DMS 273 (cell line): ENCODE measurements around the gene BMPER.

Source experiments
- DNase-seq: peaks from one replicate; lab custom pipeline; 2025; ENCODE audit not compliant: unreplicated experiment; lab: John Stamatoyannopoulos, UW

BMPER gene

DNA sequence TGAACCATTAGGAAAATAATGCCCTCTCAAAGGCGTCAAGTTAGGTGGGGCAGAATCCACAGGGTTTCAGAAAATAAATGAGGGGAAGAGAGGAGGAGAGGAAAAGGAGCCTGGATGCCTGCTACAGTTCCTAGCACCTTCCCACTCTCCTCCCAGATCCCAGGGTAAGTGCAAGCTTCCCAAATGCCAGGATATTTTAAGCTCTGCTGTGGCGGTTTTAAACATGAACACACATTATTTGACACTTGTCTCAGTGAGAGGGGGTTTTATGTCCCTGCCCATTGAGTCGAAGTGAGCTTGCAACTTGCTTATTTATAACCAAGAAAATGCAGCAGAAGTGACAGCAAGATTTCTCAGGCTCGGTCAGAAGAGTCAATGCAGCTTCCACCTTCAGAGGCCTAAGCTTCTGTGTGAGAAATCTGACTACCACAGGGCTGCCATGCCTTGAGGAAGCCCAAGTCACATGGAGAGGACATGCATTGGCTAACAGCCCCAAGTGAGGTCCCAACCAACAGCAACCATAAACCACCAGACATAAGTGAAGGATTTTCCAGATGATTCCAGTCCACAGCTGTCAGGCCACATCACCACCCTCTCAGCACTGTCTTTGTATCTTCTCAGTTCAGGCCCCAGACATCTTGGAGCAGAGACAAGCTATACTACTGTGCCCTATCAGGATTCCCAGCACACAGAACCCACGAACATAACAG, 17.9 kb upstream of the BMPER start:
- DNase-seq: no peak

DNA sequence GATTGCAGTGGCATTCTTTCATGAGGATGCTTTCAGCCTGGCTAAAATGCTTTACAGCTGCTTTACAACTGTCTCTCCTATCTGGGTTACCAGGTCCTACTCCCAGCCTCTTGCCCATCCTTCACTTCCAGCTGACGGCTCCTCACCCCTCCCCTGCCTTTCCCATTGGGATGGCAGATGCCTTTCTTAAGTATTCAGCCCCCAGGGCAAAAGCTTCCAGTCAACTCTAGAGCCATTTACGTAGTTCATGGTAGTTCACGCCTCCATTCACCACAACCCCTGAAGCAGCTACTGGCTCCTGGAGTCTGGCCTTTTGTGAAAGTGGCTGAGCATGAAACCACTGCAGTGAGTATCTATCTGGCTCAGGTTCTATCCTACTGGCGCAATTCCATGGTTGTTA, 17.2 kb upstream of the BMPER start:
- DNase-seq: no peak

DNA sequence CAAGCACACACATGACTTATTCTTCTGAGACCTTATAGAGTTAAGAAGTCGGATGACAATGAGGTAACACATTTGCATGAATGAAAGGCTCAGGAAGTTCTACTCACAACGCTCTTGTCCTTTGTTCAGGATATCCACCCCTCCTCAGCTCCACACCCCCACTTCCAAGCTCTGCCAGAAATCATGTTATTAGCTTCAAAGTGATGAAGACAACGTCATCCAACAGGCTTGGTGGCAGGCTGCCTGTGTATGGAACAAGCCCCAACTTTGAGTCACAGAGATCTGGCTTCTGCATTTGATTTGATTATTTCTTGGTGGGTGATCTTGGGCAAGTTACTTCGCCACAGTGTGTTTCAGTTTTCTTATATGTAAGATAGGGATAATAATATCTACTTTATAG, 12.4 kb upstream of the BMPER start:
- no peak for DNase-seq

DNA sequence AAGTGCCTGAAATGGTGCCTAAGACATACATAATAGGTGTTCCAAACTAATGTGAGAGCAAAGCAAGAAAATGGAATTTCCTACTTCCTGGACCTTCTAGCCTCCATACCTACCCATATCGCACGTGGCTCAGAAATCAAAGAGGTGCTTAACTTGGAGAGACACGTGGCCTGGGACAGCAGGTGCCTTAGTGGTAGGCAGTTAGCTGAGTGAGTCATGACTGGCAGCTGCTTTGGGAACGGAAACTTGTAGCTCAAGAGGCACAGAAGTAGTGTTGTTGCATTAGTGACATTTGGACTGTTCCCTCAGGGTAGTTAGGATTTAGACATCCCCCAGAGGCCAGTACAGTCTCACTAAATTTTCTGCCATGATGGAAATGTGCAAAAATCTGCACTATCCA, 12.0 kb upstream of the BMPER start:
- DNase-seq: peak; percentile 10

DNA sequence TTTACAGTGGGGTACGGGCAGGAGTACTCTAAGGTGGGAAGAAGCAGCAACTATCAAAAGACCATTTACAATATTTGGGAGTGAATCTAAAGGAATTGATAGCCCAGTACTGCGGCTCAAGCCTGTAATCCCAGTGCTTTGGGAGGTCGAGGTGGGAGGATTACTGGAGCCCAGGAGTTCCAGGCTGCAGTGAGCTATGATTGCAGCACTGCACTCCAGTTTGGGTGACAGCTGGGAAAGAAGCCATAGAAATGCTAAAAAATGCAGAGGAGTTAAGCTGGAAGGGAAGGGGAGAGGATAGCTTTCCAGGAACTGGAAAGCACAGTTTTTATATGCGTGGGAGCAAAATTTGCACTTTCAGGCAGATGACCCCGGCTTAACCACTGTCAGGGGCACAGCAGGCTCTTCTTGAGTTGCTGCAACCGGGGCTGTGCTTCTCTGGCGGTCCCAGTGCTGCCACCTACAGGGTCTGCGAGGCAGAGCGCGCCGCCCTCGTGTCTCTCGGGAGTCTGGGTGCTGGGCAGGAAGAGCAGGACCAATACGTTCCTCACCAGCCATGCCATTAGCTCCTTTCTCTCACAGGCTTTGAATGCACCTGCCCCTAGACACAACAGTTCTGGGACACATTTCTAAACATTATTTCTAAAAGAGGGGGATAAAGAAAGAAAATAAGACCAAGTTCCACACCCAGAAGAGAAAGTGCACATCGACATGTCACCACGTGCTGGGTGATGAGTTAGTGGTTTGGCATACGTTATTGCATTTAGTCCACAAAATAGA, 10.1 kb upstream of the BMPER start:
- DNase-seq: peak; percentile 91

DNA sequence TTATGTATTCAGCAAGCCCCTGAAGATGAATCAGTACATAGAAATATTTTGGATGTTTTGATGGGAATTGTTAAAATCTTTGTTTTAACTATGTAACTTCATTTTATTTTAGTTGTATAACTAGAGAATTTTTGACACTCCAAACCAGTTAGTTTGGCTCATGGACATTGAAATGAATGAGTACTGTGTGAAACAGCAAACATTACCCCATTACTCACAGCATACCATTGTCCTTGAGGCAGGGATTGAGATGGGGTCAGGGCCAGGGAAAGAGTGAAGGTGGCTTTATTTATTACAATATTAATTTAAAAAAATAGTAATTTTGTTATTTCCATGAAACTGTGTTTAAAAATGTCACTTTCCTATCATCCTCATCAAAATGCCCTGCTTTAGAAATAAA, 4.8 kb upstream of the BMPER start:
- DNase-seq: no peak

DNA sequence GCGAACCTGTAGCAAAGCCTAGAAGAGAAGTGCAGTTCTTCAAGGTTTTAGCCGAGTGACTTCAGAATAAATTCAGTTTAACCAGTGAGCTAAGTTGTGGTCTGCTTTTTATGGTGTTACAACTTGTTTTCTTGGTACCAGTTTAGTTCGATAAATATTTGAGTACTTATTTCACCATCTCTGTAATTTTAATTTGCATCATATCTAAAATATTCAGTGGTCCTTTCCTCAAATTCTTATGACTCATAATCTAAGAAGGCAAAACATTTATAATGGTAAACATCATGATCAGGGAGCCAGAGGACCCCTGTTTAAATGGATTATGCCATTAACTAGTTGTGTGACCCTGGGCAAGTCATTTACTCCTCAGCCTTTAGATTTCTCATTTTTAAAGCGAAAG, 4.1 kb upstream of the BMPER start:
- DNase-seq: no peak

DNA sequence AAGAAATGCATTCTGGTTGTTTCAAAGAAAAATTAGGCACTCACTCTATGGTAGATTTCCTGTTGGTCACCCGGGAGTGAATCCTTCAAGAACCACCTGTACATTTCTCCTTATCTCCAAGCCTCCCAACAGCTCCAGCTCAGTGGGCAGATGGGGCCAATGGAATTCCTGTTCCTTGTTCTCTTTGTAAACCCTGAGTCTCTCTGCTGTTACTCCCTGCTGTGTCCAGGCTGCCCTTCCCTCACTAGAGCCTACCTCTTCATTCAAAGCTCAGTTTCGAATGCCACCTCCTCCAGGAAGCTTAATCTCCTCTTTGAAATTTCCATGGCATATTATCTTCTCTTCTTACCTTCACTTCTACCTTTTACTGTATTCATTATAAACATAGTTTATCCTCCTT, 3.5 kb upstream of the BMPER start:
- no peak for DNase-seq

DNA sequence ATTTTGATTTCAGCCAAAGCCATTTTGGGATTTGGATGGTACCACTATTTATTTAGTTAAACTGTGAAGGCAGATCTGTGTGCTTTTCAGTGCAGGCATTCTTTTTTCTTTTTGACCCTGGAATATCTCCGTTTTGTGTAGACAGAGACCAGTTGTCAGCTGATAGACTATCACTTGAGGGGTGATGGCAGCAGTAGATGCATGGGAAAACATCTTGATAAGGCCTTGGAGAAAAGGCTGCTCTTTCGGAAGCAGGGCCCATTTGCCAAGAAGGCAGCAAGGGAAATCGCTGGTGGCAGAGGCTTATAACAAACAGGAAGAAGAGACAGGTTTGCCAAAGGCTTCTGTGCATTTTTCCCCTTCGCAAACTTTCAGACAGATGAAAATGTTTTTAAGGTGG, 2.6 kb upstream of the BMPER start:
- no peak for DNase-seq

DNA sequence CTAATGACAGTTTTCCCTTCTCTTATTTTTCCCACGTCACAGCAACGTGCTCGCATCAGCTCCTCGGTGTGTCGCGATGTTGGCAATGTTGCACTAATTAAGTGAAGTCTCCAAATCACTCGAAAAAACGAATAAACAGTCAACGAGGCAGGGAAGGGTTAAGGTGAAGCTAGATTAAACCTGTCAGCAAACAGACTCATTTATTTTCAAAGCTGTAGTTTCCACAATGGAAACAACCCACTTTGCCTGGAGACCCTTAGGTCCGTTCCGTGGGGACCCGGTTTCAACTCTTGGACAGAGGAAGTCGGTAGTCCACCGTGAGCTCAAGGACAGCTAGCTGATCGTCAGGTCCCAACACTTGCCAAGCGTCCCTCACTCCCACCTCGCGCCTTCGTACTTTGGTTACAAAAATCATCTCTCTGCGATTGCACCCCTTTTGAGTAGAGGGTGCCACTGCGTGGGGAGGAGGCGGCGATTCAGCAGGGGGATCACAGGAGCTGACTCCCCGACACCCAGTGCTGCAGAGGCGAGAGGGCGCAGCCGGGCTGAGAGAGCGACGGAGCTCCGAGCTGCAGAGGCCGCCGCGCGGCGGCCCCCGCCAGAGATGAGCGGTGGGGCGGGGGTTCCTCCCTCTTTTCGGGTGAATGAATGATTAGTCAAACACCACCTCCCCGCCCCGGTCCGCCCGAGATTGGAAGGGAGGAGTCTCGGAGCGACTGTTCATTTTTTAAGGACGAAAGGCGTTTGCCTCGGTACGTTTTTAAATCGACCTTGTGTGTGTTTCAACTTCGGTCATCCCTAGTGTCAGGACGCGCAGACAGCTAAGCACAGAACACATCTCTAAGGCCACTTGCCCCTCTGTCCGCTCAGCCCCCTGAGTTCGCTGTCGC, 1.3 kb upstream of the BMPER start:
- peak; percentile 75 for DNase-seq

DNA sequence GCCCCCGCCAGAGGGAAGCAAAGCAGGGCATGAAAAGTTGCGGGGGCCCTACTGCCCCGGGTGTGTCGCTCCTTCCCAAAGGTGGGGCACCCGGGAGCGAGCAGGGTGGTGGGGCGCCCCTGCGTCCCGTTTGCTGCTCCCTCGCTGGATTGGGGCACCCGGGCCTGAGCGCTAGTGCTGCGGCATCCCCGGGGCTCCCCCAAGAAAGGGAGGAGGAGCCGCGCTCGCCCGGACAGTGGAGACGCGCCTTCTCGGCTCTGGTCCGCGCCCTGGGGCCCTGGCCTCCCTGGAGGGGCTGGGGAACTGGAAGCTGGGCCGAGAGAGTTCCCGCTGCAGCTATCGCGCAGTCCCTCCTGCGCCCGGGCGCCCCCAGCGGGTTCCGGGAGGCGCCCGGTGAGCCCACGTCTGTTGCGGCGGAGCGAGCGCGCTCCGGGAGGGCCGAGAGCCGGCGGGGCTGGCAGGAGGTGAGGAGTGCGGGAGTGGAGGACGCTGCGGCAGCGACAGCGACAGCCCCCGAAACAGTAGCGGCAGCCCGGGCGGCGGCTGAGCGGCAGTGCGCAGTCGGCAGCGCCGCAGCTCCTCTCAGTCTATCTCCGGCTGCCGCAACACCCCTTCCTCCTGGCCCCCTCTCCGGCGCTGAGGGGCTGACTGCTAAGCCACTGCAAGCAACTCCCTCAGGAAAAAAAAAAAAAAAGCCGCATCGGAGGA, 504 bp upstream of the BMPER start:
- DNase-seq: peak; percentile 85

DNA sequence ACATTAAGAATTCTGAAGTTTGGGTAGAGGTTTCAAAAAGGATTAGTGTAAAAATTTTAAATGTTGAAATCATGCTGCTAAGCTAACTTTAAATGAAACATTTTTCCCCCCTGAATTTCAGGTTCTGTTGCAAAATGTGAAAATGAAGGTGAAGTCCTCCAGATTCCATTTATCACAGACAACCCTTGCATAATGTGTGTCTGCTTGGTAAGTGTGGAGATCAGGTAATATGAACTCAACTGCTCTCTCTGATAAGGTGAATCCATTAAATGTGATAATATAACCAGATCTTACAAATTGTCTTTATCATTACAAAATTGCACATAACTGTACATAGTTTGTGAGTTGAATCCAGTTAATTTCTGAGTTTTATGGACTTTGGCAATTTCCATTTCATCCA, 1.4 kb downstream of the BMPER start:
- DNase-seq: no peak

DNA sequence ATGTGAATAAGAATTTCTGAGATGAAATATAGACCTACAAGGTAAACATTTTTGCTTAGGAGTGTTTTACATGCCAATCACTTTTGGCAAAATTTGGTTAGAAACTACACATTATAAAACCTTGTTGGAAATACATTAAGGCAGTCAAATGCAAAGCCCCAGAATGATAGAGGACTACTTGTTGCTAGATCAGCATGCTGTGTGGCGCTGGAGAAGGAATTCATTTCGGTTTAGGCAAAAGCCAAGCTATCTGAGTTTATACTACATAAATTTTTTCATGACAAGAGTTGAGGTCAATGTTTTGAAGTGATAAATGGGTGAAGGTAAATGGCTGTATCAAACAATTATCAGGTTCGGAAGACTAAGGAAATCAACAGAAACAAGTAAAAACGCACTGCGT, 2.3 kb downstream of the BMPER start:
- DNase-seq: no peak

DNA sequence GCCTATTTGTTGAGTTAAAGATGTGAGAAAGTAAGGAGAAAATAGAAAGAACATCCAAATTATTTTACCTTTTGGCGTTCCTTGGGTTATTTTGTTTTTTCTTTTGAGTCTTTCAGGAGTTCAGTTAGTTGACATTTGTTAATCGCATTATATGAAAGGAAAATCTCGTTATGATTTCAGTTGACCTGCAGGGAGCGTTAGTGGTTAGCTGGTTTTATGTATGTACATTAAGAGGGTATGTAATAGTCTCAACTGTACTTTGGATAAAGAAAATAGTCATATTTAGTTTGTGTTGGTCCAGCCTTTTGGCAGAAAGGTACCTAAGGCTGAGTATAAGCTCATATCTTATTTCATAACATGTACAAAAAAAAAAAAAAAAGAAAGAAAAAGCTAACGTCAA, 4.0 kb downstream of the BMPER start:
- DNase-seq: peak; percentile 17

DNA sequence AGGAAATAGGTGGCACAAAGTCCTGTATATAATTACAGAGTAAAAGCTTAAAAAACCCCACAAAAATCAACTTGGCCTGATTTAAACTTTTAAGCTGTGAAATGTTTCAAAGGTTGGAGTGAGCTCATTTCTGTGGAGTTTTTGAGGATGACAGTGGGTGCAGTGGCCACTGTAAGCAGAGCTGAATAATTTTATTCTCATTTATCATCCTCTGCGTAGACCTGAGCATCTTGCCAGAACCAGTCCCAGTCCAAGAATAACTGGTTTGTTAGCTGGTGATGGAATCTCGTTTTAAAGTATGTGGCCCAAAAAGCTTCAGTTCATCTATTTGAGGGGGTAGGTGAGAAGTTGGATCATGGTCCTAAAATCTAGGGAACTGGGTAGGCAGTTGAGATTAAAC, 4.4 kb downstream of the BMPER start:
- no peak for DNase-seq

DNA sequence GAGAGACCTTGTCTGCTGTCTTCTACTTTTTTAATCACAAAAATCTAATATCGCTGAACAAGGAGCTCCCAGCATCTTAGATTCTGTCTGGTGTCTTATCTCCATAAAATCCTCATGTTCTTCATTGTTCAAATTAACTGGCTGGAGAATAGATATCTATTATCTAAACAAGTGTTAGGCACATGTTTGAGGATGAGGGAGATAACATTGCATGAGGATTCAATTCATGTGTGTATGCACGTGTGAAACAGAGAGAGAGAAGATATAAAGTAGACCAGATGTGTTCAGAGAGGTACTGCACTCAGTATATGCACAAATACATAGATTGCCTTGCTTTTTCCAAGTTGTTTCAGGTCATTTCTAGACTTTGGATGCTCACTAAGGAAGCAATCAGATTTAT, 5.4 kb downstream of the BMPER start:
- DNase-seq: no peak

DNA sequence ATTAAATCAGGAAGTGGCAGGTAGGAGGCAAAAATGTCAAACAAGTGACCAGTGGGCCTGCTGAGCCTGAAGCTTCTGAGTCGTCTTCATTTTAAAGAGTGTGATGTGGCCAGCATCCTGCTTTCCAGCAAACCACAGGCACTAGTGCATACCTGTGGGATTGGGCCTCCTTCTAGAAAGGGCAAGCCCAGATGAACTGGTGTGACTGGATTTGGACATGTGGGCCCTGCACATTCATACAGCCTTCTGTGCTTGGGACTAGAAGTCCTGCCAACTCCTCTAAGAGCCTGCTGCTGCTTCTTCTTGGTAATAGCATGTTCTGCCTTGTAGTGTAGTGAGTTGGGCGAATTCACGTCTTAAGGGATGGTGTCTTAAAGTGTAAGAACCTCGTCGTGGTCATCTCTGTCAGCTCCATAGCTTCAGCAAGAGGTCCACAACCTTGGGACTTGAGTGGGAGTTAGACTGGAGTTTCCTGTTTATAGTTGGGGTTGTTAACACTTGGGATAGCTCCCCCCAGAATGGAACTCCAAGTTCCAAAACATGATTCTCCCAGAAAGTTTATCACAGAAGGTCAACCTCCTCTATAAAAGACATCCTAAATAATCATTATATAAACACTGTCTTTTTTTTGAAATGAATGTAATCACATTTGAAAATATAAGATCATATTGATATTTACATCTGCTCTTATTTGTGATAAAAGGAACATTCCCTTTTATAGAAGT, 11.2 kb downstream of the BMPER start:
- DNase-seq: no peak

DNA sequence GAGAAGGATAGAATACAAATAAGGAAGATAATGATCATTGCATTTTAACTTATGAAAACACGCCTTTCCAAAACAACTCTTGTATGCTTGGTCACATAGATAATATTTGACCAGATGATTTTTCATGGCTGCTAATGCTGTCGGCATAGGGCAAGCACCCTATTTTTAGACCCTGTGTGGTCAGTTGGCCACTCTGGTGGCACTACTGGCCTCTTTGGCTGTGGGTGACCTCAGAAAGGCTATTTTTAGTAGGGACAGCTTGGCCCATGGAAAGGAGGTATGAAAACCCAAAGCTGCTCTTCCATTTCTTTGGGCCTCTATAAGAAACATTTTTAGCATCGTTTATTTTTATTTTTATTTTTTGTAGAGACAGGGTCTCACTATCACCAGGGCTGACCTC, 12.3 kb downstream of the BMPER start:
- DNase-seq: no peak

DNA sequence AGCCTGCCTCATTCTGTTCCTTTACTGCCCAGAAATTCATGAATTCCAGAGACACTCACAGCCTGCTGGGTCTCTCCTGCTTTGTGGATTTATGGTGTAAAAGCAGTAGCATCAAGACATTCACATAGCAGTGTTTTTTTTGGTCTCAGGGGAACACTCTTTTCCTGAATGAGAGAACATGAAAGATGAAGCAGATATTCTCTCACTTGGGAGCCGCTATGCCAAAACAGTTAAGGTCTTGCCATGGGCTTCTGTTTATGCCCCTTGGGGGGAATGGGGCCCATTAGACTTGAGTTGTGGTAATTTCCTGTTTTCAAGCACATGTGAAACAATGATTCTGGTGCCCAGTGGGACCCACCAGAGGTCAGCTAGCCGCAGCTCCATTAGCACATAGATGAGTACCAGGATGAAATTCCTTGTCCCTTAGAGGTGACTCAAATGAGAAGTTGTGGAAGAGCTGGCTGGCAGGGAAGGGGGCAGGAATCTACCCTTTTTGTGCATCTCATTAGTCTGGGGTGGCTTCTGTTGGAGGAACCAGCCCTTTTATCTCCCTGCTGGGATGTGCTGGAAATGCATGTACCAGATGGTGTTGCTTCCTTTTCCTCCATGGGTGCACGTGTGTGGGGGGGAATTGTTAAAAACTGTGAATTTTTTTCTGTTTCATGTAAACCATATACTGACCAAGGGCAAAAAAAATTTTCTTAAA, 13.3 kb downstream of the BMPER start:
- peak; percentile 87 for DNase-seq

DNA sequence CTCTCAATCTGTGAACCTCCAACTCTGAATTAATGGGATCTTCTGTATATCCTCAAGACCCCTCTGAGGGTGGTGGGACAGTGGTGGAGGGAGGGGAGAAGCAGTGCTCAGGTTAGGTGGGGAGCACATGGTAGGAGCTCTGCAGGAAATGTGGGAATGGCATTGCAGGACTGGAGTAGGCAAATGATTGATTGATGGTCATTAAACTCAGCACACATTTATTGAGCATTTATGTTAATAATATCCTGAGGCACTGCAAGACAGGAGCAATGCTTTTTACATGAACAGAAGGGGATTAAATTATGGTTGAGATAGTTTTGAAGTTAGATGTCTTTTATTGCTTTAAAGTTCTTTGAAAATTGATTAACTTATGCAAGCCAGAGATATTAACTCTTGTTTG, 14.1 kb downstream of the BMPER start:
- no peak for DNase-seq
